Metanephros (tissue), 1 donor: ENCODE measurements around the gene CELF2. TPM values are rescaled to one million over a fixed set of nuclear protein-coding genes. Genes with fewer than 3 reads are reported as not detected.

ENCODE experiments used
- total RNA-seq: library from RNA; depleted of rRNA; stranded (reverse); fragments of >200 nt; gene quantifications from one replicate; pipeline ENCODE4 v1.2.3, GENCODE V29; 2014

Gene CELF2
- 25.7 TPM for total RNA-seq

DNA sequence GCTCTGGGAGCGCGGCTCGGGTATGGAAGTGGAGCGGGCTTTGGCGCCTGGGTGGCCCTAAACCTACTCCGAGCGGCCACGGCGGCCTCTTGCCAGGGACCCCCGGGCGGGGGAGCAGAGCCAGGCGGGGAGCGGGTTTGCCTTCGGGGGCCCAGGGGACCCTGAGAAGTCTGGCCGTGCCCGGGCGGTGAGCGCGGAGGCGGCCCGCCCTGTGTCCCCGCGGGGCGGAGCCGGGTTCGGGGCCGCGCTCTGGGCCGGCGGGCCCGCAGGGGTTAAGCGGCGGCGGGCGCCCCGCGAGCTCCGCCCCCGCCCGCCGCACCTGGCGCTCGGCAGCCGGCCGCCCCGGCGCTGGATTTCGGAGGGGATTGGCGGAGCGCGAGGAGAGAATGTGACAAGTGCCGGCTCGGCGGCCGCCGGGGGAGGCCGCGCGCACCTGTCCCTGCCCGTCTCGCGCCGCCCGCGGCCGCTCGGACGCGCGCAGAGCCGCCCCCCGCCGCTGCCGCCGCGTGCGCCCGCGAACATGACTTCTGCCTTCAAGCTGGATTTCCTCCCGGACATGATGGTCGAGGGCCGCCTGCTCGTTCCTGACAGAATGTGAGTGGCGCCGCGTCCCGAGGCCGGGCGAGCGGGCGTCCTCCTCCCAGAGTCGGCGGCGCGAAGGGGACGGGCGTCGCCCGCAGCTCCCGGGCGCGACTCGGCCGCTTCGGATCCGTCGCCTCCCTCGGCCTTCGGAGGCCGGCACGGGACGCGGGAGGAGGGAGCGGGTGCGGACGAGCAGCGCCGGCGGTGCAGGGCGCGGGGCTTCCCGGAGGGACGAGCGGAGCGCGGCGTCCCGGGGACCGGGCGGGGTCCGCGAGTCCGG, at the start of gene CELF2:
Gene CELF2 (plus strand): TSS at position 303 of the 862 bp plus-strand sequence. CDS start 218 bp downstream, at position 521.

